Subcutaneous adipose tissue (tissue), 4 donors: ENCODE measurements around the gene PLCG2. TPM values are rescaled to one million over a fixed set of nuclear protein-coding genes. Genes with fewer than 3 reads are reported as not detected.

Source experiments
- CTCF ChIP-seq: fragments of 450-650 bp; IDR thresholded peaks from one replicate; pipeline ENCODE4 v1.5.1; 2016; ENCODE audit warnings: low read depth, mild to moderate bottlenecking, control low read depth, antibody characterized with exemption, moderate library complexity
- total RNA-seq, 4 donors: library from RNA; depleted of rRNA; stranded (reverse); fragments of >200 nt; gene quantifications; one replicate each; pipeline ENCODE4 v1.1.0, GENCODE V29; 2016

The PLCG2 gene
- total RNA-seq, 4 donors from 2014 or later: 19.8 to 34.9 (median 23.8) TPM

GRCh38 chr16:81814751-81815428, 35.8 kb downstream of the PLCG2 start:
- TF ChIP-seq CTCF: no peak

GRCh38 chr16:81815429-81815766, 36.3 kb downstream of the PLCG2 start:
- no peak for TF ChIP-seq CTCF

- no peak for TF ChIP-seq CTCF
Observed at GRCh38 chr16:81816351-81816750, 37.3 kb downstream of the PLCG2 start.

- no peak for TF ChIP-seq CTCF
Observed at GRCh38 chr16:81816793-81817210, 37.7 kb downstream of the PLCG2 start.

GRCh38 chr16:81817296-81817695, 38.2 kb downstream of the PLCG2 start:
- no peak for TF ChIP-seq CTCF

GRCh38 chr16:81817789-81818567, 38.9 kb downstream of the PLCG2 start:
- TF ChIP-seq CTCF: no peak

- TF ChIP-seq CTCF: no peak
Observed at GRCh38 chr16:81818568-81818896, 39.4 kb downstream of the PLCG2 start.
